ENCODE data around the gene KCNC4. TPM values are rescaled to one million over a fixed set of nuclear protein-coding genes. Genes with fewer than 3 reads are reported as not detected.

The KCNC4 gene
- total RNA-seq, 2 donors from 2014 or later = 8.6 to 12.7 TPM

- DNase-seq = peak; percentile 34 to 63 (median 46)
- no peak for TF ChIP-seq POLR2A (IDR thresholded peaks at IDR 0.05)
- TF ChIP-seq CTCF (IDR thresholded peaks at IDR 0.05) = no peak
- 46 to 48% methylated on average over 7 to 9 of the region's 9 CpGs for WGBS, 2 donors
- intact Hi-C loops (cut with DNase I) = no loop called here
- Histone ChIP-seq H3K4me3 (no peak overlapping the region), H3K36me3 (replicated peaks in 1 of 2; ENCODE audit: insufficient read depth in 1 of 2, low read depth in 2 of 2) (no peaks in the 10 kb centered on the region), H3K9me3 (no peaks in the 10 kb centered on the region), H3K4me1 (no peaks in the 10 kb centered on the region), H3K27me3 (no peaks in the 10 kb centered on the region), H3K27ac (no peak overlapping the region)
- no peak for ATAC-seq
Measured at GRCh38 chr1:110176299-110176956, 33.7 kb upstream of the KCNC4 start.

GRCh38 chr1:110177775-110178174 is 32.3 kb upstream of the KCNC4 start:
- Histone ChIP-seq H3K36me3 (replicated peaks in 1 of 2; ENCODE audit: insufficient read depth in 1 of 2, low read depth in 2 of 2) (no peaks in the 10 kb centered on the region), H3K4me3 (no peak overlapping the region), H3K27ac (no peak overlapping the region), H3K27me3 (no peaks in the 10 kb centered on the region), H3K4me1 (no peaks in the 10 kb centered on the region), H3K9me3 (no peaks in the 10 kb centered on the region)
- ATAC-seq = no peak
- TF ChIP-seq POLR2A (IDR thresholded peaks at IDR 0.05) = no peak
- no peak for TF ChIP-seq CTCF (IDR thresholded peaks at IDR 0.05)
- intact Hi-C loops (cut with DNase I) = no loop called here
- no peak for DNase-seq
- 56 to 65% methylated on average over 4 of the region's 4 CpGs for WGBS, 2 donors

- 79 to 81% methylated on average over 12 of the region's 12 CpGs for WGBS, 2 donors
- Histone ChIP-seq H3K36me3 (replicated peaks in 1 of 2; ENCODE audit: insufficient read depth in 1 of 2, low read depth in 2 of 2) (no peaks in the 10 kb centered on the region), H3K9me3 (no peaks in the 10 kb centered on the region), H3K27ac (no peak overlapping the region), H3K4me3 (no peak overlapping the region), H3K4me1 (no peaks in the 10 kb centered on the region), H3K27me3 (no peaks in the 10 kb centered on the region)
- intact Hi-C loops (cut with DNase I) = no loop called here
- DNase-seq (no peak), ATAC-seq (no peak)
- TF ChIP-seq POLR2A (IDR thresholded peaks at IDR 0.05) (no peak), CTCF (IDR thresholded peaks at IDR 0.05) (no peak)
Measured at GRCh38 chr1:110183642-110184167, 26.4 kb upstream of the KCNC4 start.

GRCh38 chr1:110184446-110184845 is 25.7 kb upstream of the KCNC4 start:
- DNase-seq (no peak), ATAC-seq (no peak)
- no peaks in the 10 kb centered on the region for H3K4me1 ChIP-seq
- TF ChIP-seq POLR2A (IDR thresholded peaks at IDR 0.05) = no peak
- no peaks in the 10 kb centered on the region for H3K36me3 ChIP-seq (replicated peaks in 1 of 2; ENCODE audit: insufficient read depth in 1 of 2, low read depth in 2 of 2)
- intact Hi-C loops (cut with DNase I) = no loop called here
- no peaks in the 10 kb centered on the region for H3K9me3 ChIP-seq
- 52 to 54% methylated on average over 5 of the region's 5 CpGs for WGBS, 2 donors
- no peaks in the 10 kb centered on the region for H3K27me3 ChIP-seq
- no peak overlapping the region for H3K4me3 ChIP-seq
- H3K27ac ChIP-seq = no peak overlapping the region

GRCh38 chr1:110185181-110185580 is 24.9 kb upstream of the KCNC4 start:
- TF ChIP-seq CTCF (IDR thresholded peaks at IDR 0.05) = no peak
- no peak for TF ChIP-seq POLR2A (IDR thresholded peaks at IDR 0.05)
- intact Hi-C loops (cut with DNase I) = no loop called here
- 35 to 51% methylated on average over 7 to 10 of the region's 10 CpGs for WGBS, 2 donors
- Histone ChIP-seq H3K4me1 (peaks cover 3% of the 10 kb centered on the region), H3K27me3 (no peaks in the 10 kb centered on the region), H3K27ac (no peak overlapping the region), H3K36me3 (replicated peaks in 1 of 2; ENCODE audit: insufficient read depth in 1 of 2, low read depth in 2 of 2) (no peaks in the 10 kb centered on the region), H3K4me3 (no peak overlapping the region), H3K9me3 (no peaks in the 10 kb centered on the region)
- DNase-seq (peak in 2 of 4 donors; percentile 25 to 42), ATAC-seq (no peak)

Data from body of pancreas (tissue), 4 donors.